Stomach (tissue), 9 donors: ENCODE measurements around the gene DMXL2. TPM values are rescaled to one million over a fixed set of nuclear protein-coding genes. Genes with fewer than 3 reads are reported as not detected.
A peak's percentile ranks its signal among the peaks of the same experiment; 100 is the strongest.

Experiments
- DNase-seq, 2 donors: peaks; one replicate each; pipeline versions ENCODE4 v3.0.0 to v3.0.0-alpha.2; 2013 to 2019
- H3K27ac ChIP-seq, 5 donors: fragments of 200-600 bp in 4 of 5; sonication (generic) in 4 of 5; one replicate each; pipeline ENCODE4 v1.5.1; 2013 to 2019; ENCODE audit warnings: mild to moderate bottlenecking in 1 of 5, moderate library complexity in 1 of 5
- H3K27me3 ChIP-seq, 3 donors: fragments of 200-600 bp; sonication (generic); one replicate each; pipeline ENCODE4 v1.5.1; 2017 to 2019; ENCODE audit warnings: mixed run types in 1 of 3
- H3K36me3 ChIP-seq, 4 donors: fragments of 200-600 bp; sonication (generic); 1 replicate in 3 of 4; 2 replicates in 1 of 4; pipeline ENCODE4 v1.5.1; 2016 to 2019
- H3K4me1 ChIP-seq, 4 donors: fragments of 200-600 bp; sonication (generic); one replicate each; pipeline ENCODE4 v1.5.1; 2016 to 2019
- H3K4me3 ChIP-seq, 4 donors: fragments of 200-600 bp; sonication (generic) in 3 of 4; one replicate each; pipeline ENCODE4 v1.5.1; 2016 to 2019; ENCODE audit warnings: mild to moderate bottlenecking in 1 of 4
- H3K9me3 ChIP-seq, 4 donors: fragments of 200-600 bp; sonication (generic); one replicate each; pipeline ENCODE4 v1.5.1; 2016 to 2019
- CTCF ChIP-seq, 7 experiments: fragments of 450-650 bp in 4 of 7; fragments of 200-600 bp in 3 of 7; sonication (generic) in 3 of 7; IDR thresholded peaks; one replicate each; pipeline ENCODE4 v1.5.1; 2016 to 2019; ENCODE audit warnings: antibody characterized with exemption in 7 of 7, control low read depth in 2 of 7, mild to moderate bottlenecking in 1 of 7
- EP300 ChIP-seq: sonication (generic); formaldehyde crosslinking; IDR thresholded peaks from one replicate; pipeline ENCODE4 v1.6.1; 2017; ENCODE audit warnings: antibody characterized with exemption
- POLR2A ChIP-seq, 4 donors: fragments of 450-650 bp; IDR thresholded peaks; one replicate each; pipeline ENCODE4 v1.6.1; 2016; ENCODE audit warnings: antibody characterized with exemption in 4 of 4, control low read depth in 2 of 4, mild to moderate bottlenecking in 1 of 4, moderate library complexity in 1 of 4
- POLR2AphosphoS5 ChIP-seq, 3 donors: sonication (generic); formaldehyde crosslinking; IDR thresholded peaks; one replicate each; pipeline ENCODE4 v1.6.1; 2016; ENCODE audit warnings: antibody characterized with exemption in 3 of 3
- WGBS, 5 donors: extraction: QIAGEN DNeasy Blood & Tissue Kit in 3 of 5; methylation state at CpG; one replicate each; pipeline versions ENCODE4 v1.1.5 to v1.1.7; 2013 to 2018; 5-methylcytosine and 5-hydroxymethylcytosine counted together
- intact Hi-C: fragments of 100-400 bp; cut with DNase I; formaldehyde crosslinking; loops from one replicate; pipeline ENCODE4 v1.15.1; 2023; ENCODE audit warnings: low total_unique reads
- polyA plus RNA-seq, 3 donors: library from polyadenylated mRNA; stranded (reverse); fragments of 200-250 nt; gene quantifications; one replicate each; pipeline ENCODE4 v1.2.3, GENCODE V29; 2013
- total RNA-seq, 5 donors: library from RNA; depleted of rRNA; stranded (reverse); fragments of >200 nt; gene quantifications; one replicate each; pipeline versions ENCODE4 v1.1.0 to v1.2.3, GENCODE V29; 2014 to 2016
- donor health status: healthy with polysubstance abuse.
- donor health status: Bipolar disorder and iron deficiency.
- donor health status: healthy.

DMXL2 gene
- total and polyA plus RNA-seq, 8 donors: 4.9 to 78.4 (median 28.6) TPM

DNA sequence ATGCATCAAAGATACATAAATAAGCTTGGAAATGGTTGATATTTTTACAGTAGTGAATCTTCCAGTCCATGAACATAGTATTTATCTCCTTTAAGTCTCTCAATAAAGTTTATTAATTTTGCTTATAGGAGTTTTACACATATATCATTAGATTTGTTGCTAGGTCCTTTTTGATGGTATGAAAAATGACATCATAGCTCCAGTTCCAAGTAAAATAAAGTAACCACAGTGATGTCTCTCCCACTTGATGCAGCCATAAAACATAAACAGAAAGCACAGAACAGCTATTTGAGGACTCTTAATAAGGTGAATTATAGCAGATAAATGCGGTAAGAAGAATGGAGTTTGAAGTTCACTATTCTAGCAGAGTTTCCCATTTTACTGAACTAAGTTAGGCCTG is 20.8 kb downstream of the DMXL2 start:
- H3K27ac ChIP-seq: no peak overlapping the region
- no peaks in the 10 kb centered on the region for H3K9me3 ChIP-seq
- no peak overlapping the region for H3K4me3 ChIP-seq
- intact Hi-C loops: no loop called here
- no peak for TF ChIP-seq EP300
- no peak for TF ChIP-seq CTCF (IDR thresholded peaks at IDR 0.05)
- TF ChIP-seq POLR2A (IDR thresholded peaks at IDR 0.05): no peak
- no peak for TF ChIP-seq POLR2AphosphoS5 (IDR thresholded peaks at IDR 0.05)
- H3K27me3 ChIP-seq: no peaks in the 10 kb centered on the region
- 94 to 100% (median 97%) methylated on average over 1 of the region's 1 CpG for WGBS, 5 donors
- DNase-seq: no peak
- no peaks in the 10 kb centered on the region for H3K36me3 ChIP-seq
- H3K4me1 ChIP-seq: peaks cover 0 to 23% (median 5%) of the 10 kb centered on the region in 4 donors

GRCh38 chr15:51600114-51600513 is 22.5 kb downstream of the DMXL2 start:
- H3K4me3 ChIP-seq: no peak overlapping the region
- H3K27ac ChIP-seq: no peak overlapping the region
- TF ChIP-seq POLR2AphosphoS5 (IDR thresholded peaks at IDR 0.05) (peak in 1 of 3 donors; percentile 13), CTCF (IDR thresholded peaks at IDR 0.05) (no peak)
- H3K4me1 ChIP-seq: peaks cover 0 to 23% (median 5%) of the 10 kb centered on the region in 4 donors
- no peaks in the 10 kb centered on the region for H3K36me3 ChIP-seq
- DNase-seq: no peak
- H3K9me3 ChIP-seq: no peaks in the 10 kb centered on the region
- H3K27me3 ChIP-seq: no peaks in the 10 kb centered on the region
- WGBS, 5 donors: 85 to 93% (median 89%) methylated on average over 1 of the region's 1 CpG
- intact Hi-C loops: no loop called here

- 79 to 100% (median 84%) methylated on average over 2 of the region's 2 CpGs for WGBS, 5 donors
- intact Hi-C loops: no loop called here
- H3K4me3 ChIP-seq: no peak overlapping the region
- no peak overlapping the region for H3K27ac ChIP-seq
- H3K4me1 ChIP-seq: no peaks in the 10 kb centered on the region
- no peak for TF ChIP-seq CTCF (IDR thresholded peaks at IDR 0.05)
- no peak for TF ChIP-seq POLR2AphosphoS5 (IDR thresholded peaks at IDR 0.05)
- no peak for TF ChIP-seq EP300
- no peak for TF ChIP-seq POLR2A (IDR thresholded peaks at IDR 0.05)
- H3K27me3 ChIP-seq: no peaks in the 10 kb centered on the region
- H3K9me3 ChIP-seq: peaks cover 4 to 13% (median 8%) of the 10 kb centered on the region in 4 donors
- DNase-seq: no peak
- H3K36me3 ChIP-seq: no peaks in the 10 kb centered on the region
Measured at GRCh38 chr15:51589881-51590568, 32.5 kb downstream of the DMXL2 start.

DNA sequence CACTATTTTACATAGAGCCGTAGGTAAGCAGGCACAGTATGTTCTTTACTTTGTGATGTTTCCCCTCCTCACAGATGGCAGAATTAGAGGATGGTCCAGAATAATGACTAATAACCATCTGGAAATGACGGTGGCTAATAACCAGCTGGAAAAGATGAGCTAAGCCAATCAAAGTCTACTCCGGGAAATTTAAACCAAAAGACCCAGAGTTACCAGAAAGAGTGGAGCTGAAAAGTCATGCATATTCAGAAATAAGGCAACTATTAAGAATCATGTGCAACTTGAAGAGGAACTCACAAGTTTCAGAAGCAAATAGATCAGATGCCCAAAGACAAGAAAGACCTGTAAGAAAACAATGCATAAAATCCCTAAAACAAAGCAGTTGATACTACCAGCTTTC is 33.6 kb downstream of the DMXL2 start:
- Histone ChIP-seq H3K4me3 (no peak overlapping the region), H3K27me3 (no peaks in the 10 kb centered on the region), H3K9me3 (peaks cover 4 to 13% (median 8%) of the 10 kb centered on the region in 4 donors), H3K36me3 (no peaks in the 10 kb centered on the region), H3K4me1 (no peaks in the 10 kb centered on the region), H3K27ac (no peak overlapping the region)
- intact Hi-C loops: no loop called here
- 91 to 99% (median 93%) methylated on average over 3 of the region's 3 CpGs for WGBS, 5 donors
- no peak for DNase-seq
- TF ChIP-seq POLR2AphosphoS5 (IDR thresholded peaks at IDR 0.05): no peak
- TF ChIP-seq EP300: no peak
- TF ChIP-seq CTCF (IDR thresholded peaks at IDR 0.05): no peak
- no peak for TF ChIP-seq POLR2A (IDR thresholded peaks at IDR 0.05)
